Pancreas (tissue), 10 donors: ENCODE measurements around the gene HNRNPUL1. TPM values are rescaled to one million over a fixed set of nuclear protein-coding genes. Genes with fewer than 3 reads are reported as not detected.

Experiments used
- ATAC-seq, 4 donors: fragments of 200-7000 bp; cut with Tn5 transposase; one replicate each; pipeline versions ENCODE4 v1.8.0 to v1.9.1; 2020; ENCODE audit warnings: mild to moderate bottlenecking in 4 of 4, moderate library complexity in 4 of 4
- DNase-seq, 6 donors: peaks; one replicate each; pipeline ENCODE4 v3.0.0-alpha.2; 2020
- FAIRE-seq: peaks from 2 replicates; lab custom pipeline; 2012; peaks lifted over from hg19 to GRCh38; lab: Jason Lieb, UNC
- H3K27ac ChIP-seq, 4 donors: fragments of 200-600 bp; sonication (generic); 1 replicate in 3 of 4; 2 replicates in 1 of 4; pipeline versions ENCODE4 v1.5.0 to v1.8.0; 2020
- H3K27me3 ChIP-seq, 4 donors: fragments of 200-600 bp; one replicate each; pipeline ENCODE4 v1.8.0; 2021
- H3K36me3 ChIP-seq, 3 donors: fragments of 200-600 bp; sonication (generic) in 1 of 3; one replicate each; pipeline versions ENCODE4 v1.5.0 to v1.8.0; 2020 to 2021
- H3K4me1 ChIP-seq, 3 donors: fragments of 200-600 bp; one replicate each; pipeline ENCODE4 v1.8.0; 2021
- H3K4me3 ChIP-seq, 4 donors: fragments of 200-600 bp; sonication (generic) in 2 of 4; one replicate each; pipeline versions ENCODE4 v1.5.0 to v1.8.0; 2020 to 2021
- H3K9me3 ChIP-seq, 4 donors: fragments of 200-600 bp; one replicate each; pipeline ENCODE4 v1.8.0; 2021
- CTCF ChIP-seq, 4 donors: fragments of 200-600 bp; sonication (generic) in 3 of 4; IDR thresholded peaks; one replicate each; pipeline versions ENCODE4 v1.5.0 to v1.8.0; 2021; ENCODE audit warnings: antibody characterized with exemption in 4 of 4
- WGBS, 2 donors: extraction: QIAGEN DNeasy Blood & Tissue Kit; methylation state at CpG; one replicate each; pipeline ENCODE4 v1.1.7; 2013; 5-methylcytosine and 5-hydroxymethylcytosine counted together
- intact Hi-C, 3 donors: fragments of 100-400 bp; cut with DNase I; formaldehyde crosslinking; loops; one replicate each; pipeline versions ENCODE4 v1.11.1 to v1.14.2; 2022
- polyA plus RNA-seq, 2 donors: library from polyadenylated mRNA; stranded (reverse); fragments of 200-250 nt; gene quantifications; one replicate each; pipeline ENCODE4 v1.2.3, GENCODE V29; 2013
- total RNA-seq, 6 donors: library from RNA; stranded (reverse); fragmentation: NEBNext Ultra II Directional in 4 of 6; extraction: Animal tissue kit (Norgen Biotek cat#: 25700) in 4 of 6; gene quantifications; one replicate each; pipeline versions ENCODE4 v1.2.1 to v1.2.4, GENCODE V29; 2021 to 2023
- donor health status: healthy with polysubstance abuse.
- donor health status: DM: no; HTN: no; CAD: no; lungs with moderate emphysema.
- donor health status: DM: no; HTN: no; CAD: no.
- donor health status: control.
- donor health status: control.
- donor health status: Bipolar disorder and iron deficiency.
- donor health status: DM: yes; HTN: yes; CAD: no.
- donor health status: DM: no; HTN: no; CAD: no.
- donor health status: DM: no; HTN: no; CAD: no.
- donor health status: DM: yes; HTN: yes; CAD: no.

The HNRNPUL1 gene
- total RNA-seq (100 to 1,000 TPM in 1 of 6 donors, 10 to 100 TPM in 5; 74.0 to 101 (median 83.8) TPM), polyA plus RNA-seq (10 to 100 TPM; 49.2 to 63.1 TPM)

GRCh38 chr19:41263850-41264580 lies at the start of gene HNRNPUL1:
HNRNPUL1 (plus strand) TSS chr19:41264372; CDS start chr19:41264504, 132 bp downstream.
- 0% methylated on average over 55 of the region's 55 CpGs for WGBS, 2 donors
- Histone ChIP-seq H3K27ac (peak within 1 kb of the TSS; percentile 98 to 100 (median 99)), H3K4me1 (peaks cover 9 to 17% (median 14%) of the 10 kb centered on the region in 3 donors), H3K4me3 (peak within 1 kb of the TSS; percentile 91 to 96 (median 94)), H3K9me3 (no peaks in the 10 kb centered on the region), H3K36me3 (peaks cover 0 to 9% (median 4%) of the 10 kb centered on the region in 3 donors), H3K27me3 (no peaks in the 10 kb centered on the region)
- FAIRE-seq (peak; percentile 99), DNase-seq (peak; percentile 98 to 99 (median 99)), ATAC-seq (peak; percentile 73 to 87 (median 78))
- intact Hi-C loops: no loop called here
- no peak for TF ChIP-seq CTCF (IDR thresholded peaks at IDR 0.05)

- H3K27ac ChIP-seq: no peak overlapping the region
- intact Hi-C loops: loop anchor here in 1 of 3 donors (5.0 kb wide), 1 partner anchor 40 kb away; no protein-coding TSS in a partner anchor
- no peak overlapping the region for H3K4me3 ChIP-seq
- TF ChIP-seq CTCF (IDR thresholded peaks at IDR 0.05): no peak
- ATAC-seq: no peak
- 54 to 60% methylated on average over 7 of the region's 7 CpGs for WGBS, 2 donors
- no peak for DNase-seq
- H3K36me3 ChIP-seq: no peaks in the 10 kb centered on the region
- no peak for FAIRE-seq
- H3K9me3 ChIP-seq: no peaks in the 10 kb centered on the region
- H3K27me3 ChIP-seq: no peaks in the 10 kb centered on the region
- no peaks in the 10 kb centered on the region for H3K4me1 ChIP-seq
These were observed 46.4 kb upstream of the HNRNPUL1 start for GRCh38 chr19:41217741-41218140.

- no peak for FAIRE-seq
- TF ChIP-seq CTCF (IDR thresholded peaks at IDR 0.05): no peak
- DNase-seq: no peak
- Histone ChIP-seq H3K4me1 (no peaks in the 10 kb centered on the region), H3K27me3 (no peaks in the 10 kb centered on the region), H3K4me3 (no peak overlapping the region), H3K36me3 (no peaks in the 10 kb centered on the region), H3K9me3 (no peaks in the 10 kb centered on the region), H3K27ac (no peak overlapping the region)
- intact Hi-C loops: loop anchor here in 1 of 3 donors (5.0 kb wide), 1 partner anchor 39 kb away; no protein-coding TSS in a partner anchor
- WGBS, 2 donors: 58 to 66% methylated on average over 7 of the region's 7 CpGs
- no peak for ATAC-seq
These were observed 45.9 kb upstream of the HNRNPUL1 start for GRCh38 chr19:41218249-41218614.

GRCh38 chr19:41218615-41219507 lies 45.3 kb upstream of the HNRNPUL1 start, which contains the start of gene AXL:
AXL (plus strand) TSS chr19:41219223; CDS start chr19:41219393, 170 bp downstream.
- H3K27me3 ChIP-seq: no peaks in the 10 kb centered on the region
- FAIRE-seq: no peak

More at GRCh38 chr19:41218615-41219507, 45.3 kb upstream of the HNRNPUL1 start, which contains the start of gene AXL:
- no peaks in the 10 kb centered on the region for H3K36me3 ChIP-seq
- H3K27ac ChIP-seq: peak within 1 kb of the TSS in 2 of 4 donors; percentile 28 to 30
- 4 to 8% methylated on average over 26 to 32 of the region's 32 CpGs for WGBS, 2 donors
- intact Hi-C loops: loop anchor here in 1 of 3 donors (5.0 kb wide), 1 partner anchor 38 kb away; no protein-coding TSS in a partner anchor
- H3K9me3 ChIP-seq: no peaks in the 10 kb centered on the region
- no peak for TF ChIP-seq CTCF (IDR thresholded peaks at IDR 0.05)
- peak; percentile 44 to 67 (median 63) for ATAC-seq
- H3K4me3 ChIP-seq: peak within 1 kb of the TSS in 3 of 4 donors; percentile 7 to 33 (median 17)
- peak in 3 of 6 donors; percentile 12 to 40 (median 38) for DNase-seq
- no peaks in the 10 kb centered on the region for H3K4me1 ChIP-seq
